GM15510 (cell line): ENCODE measurements around the gene PRXL2B.

Experiments
- POLR2A ChIP-seq: IDR thresholded peaks from 3 replicates; pipeline ENCODE4 v1.6.1; 2011; ENCODE audit warnings: borderline replicate concordance; ENCODE audit not compliant: insufficient read length; ENCODE audit errors: extremely low read depth

PRXL2B gene

GRCh38 chr1:2560299-2561073 is 26.1 kb upstream of the PRXL2B start:
- TF ChIP-seq POLR2A = no peak

- TF ChIP-seq POLR2A = no peak
Observed at GRCh38 chr1:2561446-2561845, 25.1 kb upstream of the PRXL2B start.

GRCh38 chr1:2561898-2562895 is 24.4 kb upstream of the PRXL2B start:
- TF ChIP-seq POLR2A = no peak

GRCh38 chr1:2563205-2563604 is 23.4 kb upstream of the PRXL2B start:
- no peak for TF ChIP-seq POLR2A

GRCh38 chr1:2564006-2564814 is 22.4 kb upstream of the PRXL2B start:
- TF ChIP-seq POLR2A = no peak

- no peak for TF ChIP-seq POLR2A
Observed at GRCh38 chr1:2564815-2565374, 21.7 kb upstream of the PRXL2B start.

- no peak for TF ChIP-seq POLR2A
Observed at GRCh38 chr1:2566101-2567045, 20.2 kb upstream of the PRXL2B start.

- TF ChIP-seq POLR2A = no peak
Observed at GRCh38 chr1:2567083-2567679, 19.4 kb upstream of the PRXL2B start.

GRCh38 chr1:2569060-2569459 is 17.5 kb upstream of the PRXL2B start:
- TF ChIP-seq POLR2A = no peak

- no peak for TF ChIP-seq POLR2A
Observed at GRCh38 chr1:2570332-2570731, 16.2 kb upstream of the PRXL2B start.

GRCh38 chr1:2571348-2571747 is 15.2 kb upstream of the PRXL2B start:
- TF ChIP-seq POLR2A = no peak

GRCh38 chr1:2573250-2573920 is 13.2 kb upstream of the PRXL2B start:
- no peak for TF ChIP-seq POLR2A
